ENCODE measurements around the gene DCTN3.

DNA sequence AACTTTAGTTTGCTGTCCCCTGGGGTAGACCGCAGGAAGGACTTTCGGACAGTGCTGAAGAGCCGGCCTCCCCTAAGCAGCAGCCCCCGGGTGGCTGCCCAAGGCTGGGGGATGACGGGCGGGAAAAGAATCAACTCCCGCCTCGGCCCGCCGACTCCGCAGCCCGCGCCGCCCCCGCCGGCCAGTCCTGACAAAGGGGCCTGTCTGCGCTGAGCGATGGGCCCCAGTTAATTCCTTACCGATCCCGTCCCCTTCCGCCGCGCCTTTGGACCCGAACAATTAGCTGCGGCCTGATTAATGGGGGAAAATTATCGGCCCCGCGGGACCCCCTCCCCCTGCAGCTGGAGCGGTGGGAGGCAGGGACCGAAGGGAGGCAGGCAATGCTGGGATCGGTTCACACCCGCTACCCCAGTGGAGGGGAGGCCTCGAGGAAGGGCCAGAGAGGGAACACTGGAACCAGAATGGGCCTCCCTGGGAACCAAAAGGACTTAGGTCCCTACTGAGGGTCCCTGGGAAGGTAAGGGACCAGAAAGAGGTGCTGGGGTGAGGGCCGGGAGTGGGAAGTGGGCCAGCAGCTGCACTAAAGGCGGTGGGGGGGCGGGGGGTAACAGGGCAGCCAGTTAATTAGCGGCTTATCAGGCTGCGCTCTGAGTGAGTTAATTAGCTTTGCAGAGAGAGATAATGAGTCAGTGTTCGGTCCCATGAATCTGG is 4.3 kb upstream of the DCTN3 start:
- TF ChIP-seq, protein P1, sequence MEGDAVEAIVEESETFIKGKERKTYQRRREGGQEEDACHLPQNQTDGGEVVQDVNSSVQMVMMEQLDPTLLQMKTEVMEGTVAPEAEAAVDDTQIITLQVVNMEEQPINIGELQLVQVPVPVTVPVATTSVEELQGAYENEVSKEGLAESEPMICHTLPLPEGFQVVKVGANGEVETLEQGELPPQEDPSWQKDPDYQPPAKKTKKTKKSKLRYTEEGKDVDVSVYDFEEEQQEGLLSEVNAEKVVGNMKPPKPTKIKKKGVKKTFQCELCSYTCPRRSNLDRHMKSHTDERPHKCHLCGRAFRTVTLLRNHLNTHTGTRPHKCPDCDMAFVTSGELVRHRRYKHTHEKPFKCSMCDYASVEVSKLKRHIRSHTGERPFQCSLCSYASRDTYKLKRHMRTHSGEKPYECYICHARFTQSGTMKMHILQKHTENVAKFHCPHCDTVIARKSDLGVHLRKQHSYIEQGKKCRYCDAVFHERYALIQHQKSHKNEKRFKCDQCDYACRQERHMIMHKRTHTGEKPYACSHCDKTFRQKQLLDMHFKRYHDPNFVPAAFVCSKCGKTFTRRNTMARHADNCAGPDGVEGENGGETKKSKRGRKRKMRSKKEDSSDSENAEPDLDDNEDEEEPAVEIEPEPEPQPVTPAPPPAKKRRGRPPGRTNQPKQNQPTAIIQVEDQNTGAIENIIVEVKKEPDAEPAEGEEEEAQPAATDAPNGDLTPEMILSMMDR (IDR thresholded peaks at IDR 0.05) = no peak
- TF ChIP-seq POLR2A (IDR thresholded peaks at IDR 0.05) = no peak
